Measurements from ENCODE around the gene OAS3.
"Not testable (repeated sequence)": the region's sequence is repeated elsewhere in the genome, so short reads cannot be mapped to it uniquely, and the experiment has no call there.

OAS3 gene

DNA sequence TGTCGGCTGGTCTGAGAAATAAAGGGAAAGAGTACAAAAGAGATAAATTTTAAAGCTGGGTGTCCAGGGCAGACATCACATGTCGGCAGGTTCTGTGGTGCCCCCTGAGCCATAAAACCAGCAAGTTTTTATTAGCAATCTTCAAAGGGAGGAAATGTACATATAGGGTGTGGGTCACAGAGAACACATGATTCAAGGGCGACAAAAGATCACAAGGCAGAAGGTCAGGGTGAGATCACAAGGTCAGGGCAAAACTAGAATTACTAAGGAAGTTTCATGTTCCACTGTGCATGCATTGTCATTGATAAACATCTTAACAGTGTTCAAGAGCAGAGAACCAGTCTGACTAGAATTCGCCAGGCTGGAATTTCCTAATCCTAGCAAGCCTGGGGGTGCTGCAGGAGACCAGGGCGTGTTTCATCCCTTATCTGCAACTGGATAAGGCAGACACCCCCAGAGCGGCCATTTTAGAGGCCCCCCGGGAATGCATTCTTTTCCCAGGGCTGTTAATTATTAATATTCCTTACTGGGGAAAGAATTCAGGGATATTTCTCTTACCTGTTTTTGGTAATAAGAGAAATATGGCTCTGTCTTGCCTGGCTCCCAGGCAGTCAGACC, 11.7 kb upstream of the OAS3 start:
- DNase-seq: not testable (repeated sequence)

DNA sequence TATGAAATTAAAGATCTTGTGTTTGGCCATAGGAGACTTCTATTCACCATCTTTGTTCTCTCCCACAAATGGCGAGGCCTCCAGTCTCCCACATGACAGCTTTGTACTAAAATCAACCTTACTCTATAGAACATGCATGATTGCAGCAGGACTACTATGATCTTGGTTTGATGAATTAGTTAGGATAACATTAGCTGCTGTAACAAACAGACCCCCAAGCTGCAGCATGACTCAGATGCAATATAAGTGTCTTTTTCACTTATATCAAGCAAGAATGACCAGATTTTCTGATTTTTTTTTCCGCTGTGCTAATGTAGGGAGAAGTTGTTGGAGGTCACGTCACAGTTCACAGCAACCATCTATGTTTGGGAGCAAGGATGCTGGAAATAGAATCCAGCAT, 10.8 kb upstream of the OAS3 start:
- DNase-seq: no peak

DNA sequence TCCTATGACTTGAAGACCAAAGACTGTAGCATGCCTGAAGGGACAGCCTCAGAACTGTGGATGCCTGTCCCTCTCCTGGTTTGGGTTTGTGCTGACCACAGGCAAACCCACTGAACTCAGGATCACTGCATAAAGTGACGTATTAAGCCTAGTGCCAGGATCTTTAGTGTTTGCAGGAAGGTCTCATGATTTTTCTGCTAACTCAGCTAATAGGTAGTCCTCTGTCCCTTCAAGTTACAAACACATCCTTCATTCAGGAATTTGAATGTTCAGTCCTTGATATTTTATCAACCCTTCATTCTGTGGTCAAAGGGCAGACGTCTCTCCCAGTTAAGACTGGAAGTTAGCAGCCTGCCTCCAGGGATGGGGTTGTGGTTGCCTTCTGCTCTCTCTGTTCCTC, 10.3 kb upstream of the OAS3 start:
- no peak for DNase-seq

DNA sequence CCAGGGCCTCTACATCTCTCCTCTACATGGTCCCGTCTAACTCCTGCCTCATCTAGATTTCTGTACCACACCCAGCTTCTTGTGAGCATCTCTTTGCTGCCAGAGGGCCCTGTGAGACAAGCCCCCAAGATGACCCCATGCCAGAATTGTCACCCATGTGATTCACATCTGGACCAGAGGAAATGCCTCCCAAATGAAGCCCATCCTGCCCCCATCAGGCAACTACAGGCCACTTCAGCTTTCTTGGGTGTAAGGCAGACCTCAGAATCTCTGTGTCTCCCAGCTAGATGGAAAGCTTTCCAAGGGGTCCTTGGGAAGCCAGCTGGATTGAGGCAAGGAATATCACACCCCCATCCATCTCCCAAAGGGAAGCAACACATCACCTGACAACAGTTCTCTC, 9.3 kb upstream of the OAS3 start:
- no peak for DNase-seq

DNA sequence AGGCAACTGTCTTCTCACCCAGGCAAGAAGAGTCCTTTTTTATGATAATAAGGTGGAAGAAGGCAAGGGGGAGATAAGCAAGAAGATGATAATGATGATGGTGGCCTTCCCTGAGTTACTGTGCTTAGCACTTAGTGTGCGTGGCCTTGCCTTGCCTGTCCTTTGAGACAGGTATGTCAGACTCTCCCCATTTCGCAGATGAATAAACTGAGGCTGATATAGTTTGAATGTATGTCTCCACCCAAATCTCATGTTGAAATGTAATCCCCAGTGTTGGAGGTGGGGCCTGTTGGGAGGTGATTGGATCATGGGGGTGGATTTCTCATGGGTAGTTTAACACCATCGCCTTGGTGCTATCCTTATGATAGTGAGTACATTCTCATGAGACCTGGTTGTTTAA, 8.6 kb upstream of the OAS3 start:
- DNase-seq: no peak

DNA sequence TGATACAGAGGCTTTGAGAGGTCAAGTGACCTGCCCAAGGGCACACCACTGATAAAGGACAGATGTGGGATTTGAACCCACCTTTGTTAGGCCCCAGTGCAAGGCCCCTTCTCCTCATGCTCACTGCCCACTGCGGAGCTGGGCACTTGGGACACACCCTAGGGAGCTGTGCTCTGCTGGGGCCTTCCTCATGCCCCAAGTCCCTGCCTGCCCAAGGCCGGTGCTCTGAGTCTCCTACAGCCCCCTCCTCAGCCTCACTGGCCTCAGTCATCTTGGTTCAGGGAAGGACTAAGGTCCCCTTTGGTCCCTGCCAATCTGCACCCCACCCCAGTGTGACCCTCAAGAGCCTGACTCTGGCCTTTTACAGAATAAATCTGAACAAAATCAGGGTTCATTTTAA, 7.9 kb upstream of the OAS3 start:
- no peak for DNase-seq

DNA sequence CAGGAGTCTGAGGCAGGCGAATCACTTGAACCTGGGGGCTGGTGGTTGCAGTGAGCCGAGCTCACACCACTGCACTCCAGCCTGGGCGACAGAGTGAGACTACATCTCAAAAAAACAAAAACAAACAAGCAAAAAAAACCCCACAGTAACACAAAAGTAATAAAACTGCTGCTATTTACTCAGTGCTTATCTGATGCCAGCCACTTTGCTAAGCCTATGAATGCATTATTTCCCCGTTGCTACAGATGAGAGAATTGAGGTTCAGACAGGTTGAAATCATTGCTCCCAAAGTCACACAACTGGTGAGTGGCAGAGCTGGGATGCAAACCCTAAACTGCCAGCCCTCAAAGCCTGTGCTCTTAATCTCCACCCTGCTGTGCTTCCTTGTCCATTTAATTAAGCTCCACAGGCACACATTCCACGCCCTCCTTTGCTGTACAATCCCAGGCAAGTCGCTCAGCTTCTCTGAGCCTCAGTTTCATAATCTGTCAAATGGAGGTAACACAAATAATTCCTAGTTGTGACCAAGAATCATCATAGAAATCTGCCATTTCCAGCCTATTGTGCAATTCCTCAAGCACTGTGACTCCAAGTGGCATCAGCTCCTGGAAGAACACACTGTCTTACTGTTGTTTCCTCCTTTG, 5.7 kb upstream of the OAS3 start:
- no peak for DNase-seq

DNA sequence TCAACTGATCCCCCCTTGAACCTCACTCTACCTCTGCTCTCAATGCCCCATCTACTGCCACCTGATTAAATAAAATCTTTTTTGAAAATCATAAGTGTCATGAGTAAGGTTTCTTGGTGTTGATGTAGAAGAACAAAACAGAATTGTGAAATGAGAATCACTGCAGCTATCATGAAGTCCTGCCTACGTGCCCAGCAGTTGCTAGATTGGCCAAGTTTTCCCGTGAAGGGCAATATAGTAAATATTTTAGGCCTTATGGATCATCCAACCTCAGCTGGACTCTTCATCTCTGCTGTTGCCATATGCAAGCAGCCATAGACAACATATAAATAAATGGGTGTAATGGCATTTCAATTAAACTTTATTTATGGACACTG, 5.2 kb upstream of the OAS3 start:
- DNase-seq: no peak

DNA sequence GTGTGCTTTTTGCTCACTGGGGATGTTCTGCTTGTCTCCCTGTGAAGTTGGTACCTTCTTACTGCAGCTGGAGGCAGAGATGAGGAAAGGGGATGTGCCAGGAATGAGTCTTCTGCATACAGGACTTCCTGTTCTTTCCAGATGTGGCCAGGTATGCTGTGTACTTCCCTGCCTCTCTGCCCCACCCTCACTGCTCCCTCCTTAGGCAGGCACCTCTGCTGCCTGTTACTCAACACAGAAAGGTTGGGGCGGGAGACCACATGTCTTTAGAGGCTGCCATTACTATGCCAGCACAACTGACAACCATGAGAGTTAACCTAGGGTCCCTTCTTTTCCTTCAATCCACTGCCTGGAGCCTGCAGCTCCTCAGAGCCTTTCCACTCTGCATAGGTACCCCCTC, 2.0 kb upstream of the OAS3 start:
- no peak for DNase-seq

DNA sequence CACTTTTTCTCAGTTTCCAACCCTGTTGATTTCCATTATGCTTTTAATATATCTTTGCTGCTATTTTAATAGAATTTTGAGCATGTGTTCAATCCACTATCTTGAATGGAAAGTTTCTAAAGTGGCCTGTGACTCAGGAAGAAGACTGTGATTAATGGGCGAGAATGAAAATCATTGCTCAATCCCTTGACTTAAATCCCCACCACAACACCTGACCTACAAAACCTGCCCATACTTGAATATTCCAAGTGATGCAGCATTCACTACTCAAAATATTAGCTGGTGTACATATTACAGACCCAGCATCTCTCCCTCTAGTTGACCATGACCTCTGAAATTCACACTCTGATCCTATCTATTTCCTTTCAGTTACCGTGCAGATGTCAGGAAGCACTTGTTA, 1.3 kb upstream of the OAS3 start:
- DNase-seq: no peak

DNA sequence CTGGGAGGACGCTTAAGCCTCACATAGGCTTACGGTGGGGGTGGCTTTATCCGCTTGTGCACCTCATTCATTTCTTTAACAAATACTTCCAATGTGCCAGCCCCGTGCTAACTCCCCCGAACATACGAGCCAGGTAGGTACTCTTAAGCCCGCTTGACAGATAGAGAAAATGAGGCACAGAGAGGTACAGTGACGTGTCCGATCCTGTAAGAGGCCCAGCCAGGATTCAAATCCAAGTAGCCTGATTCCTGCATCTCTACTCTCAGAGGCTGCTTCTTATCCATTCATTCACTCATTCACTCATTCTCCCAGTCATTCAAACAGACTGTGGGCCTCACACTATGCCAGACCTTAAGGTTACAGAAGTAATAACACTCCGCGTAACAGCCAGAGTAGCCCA, 477 bp downstream of the OAS3 start:
- DNase-seq: peak in 1 of 2 experiments; percentile 19

DNA sequence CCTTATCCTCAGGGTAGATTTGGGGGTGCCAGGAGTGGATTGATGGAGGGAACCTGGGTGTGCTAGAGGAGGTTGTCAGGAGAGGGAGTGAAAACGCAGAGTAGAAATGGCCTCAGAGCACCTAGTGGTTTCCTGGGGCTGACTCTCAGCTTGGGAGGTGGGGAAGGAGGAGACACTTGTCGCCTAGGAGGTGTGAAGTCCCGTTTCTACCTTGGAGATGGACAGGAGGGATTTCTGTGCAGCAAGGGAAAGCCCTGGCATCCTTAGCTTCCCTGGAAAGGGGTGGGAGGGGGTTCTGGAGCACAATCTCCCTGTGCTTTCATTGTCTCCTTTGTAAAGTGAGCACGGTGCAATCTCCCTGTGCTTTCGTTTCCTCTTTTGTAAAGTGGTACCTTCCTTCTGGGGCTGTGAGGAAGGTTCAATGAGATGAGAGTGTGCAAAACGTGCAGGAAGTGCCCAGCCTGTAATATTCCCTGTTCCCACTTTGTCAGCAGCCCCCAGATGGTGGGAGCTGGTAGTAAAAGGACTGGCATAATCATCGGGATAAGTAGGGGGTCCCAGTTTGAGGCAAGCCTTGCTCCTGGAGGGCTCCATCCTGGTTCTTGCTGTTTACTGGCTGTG, 1.6 kb downstream of the OAS3 start:
- DNase-seq: peak; percentile 10 to 15

DNA sequence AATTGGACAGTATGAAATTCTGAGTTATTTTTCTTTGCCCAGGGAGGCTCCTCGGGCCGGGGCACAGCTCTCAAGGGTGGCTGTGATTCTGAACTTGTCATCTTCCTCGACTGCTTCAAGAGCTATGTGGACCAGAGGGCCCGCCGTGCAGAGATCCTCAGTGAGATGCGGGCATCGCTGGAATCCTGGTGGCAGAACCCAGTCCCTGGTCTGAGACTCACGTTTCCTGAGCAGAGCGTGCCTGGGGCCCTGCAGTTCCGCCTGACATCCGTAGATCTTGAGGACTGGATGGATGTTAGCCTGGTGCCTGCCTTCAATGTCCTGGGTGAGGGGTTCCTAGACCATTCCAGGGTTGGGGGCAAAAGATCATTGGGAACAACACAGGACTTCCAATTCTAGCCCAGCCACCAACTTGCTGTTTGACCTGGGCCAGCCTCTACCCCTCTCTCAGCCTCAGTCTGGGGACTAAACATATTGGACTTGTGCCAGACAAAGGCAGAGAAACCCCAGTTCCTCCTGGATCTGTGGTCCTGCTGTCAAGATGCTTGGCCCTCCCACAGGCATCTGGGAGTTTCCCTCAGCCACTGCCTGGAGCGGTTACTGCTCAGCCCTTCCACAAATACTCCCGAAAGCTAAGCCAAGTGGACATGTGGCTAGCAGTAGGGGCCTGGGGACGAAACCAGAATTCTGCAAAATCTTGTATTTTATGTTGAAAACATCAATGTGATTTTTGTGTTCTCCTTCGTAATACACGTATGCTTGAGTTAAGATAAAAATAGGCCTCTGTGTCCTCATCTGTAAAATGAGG, 3.5 kb downstream of the OAS3 start:
- DNase-seq: no peak

DNA sequence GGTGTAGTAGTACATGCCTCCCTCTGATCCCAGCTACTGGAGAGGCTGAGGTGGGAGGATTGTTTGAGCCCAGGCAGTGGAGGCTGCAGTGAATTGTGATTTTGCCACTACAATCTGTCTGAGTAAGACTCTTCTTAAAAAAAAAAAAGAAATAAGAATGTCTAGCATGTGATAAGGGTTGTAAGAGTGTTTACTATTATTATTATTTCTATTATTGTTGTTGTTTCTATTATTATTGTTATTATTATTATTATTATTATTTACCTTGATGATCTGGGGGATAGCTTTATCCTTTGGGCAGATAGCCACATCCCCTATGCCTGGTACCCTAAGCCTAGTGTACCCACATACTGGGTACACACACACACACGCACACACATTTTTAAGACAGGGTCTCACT, 4.3 kb downstream of the OAS3 start:
- DNase-seq: no peak

DNA sequence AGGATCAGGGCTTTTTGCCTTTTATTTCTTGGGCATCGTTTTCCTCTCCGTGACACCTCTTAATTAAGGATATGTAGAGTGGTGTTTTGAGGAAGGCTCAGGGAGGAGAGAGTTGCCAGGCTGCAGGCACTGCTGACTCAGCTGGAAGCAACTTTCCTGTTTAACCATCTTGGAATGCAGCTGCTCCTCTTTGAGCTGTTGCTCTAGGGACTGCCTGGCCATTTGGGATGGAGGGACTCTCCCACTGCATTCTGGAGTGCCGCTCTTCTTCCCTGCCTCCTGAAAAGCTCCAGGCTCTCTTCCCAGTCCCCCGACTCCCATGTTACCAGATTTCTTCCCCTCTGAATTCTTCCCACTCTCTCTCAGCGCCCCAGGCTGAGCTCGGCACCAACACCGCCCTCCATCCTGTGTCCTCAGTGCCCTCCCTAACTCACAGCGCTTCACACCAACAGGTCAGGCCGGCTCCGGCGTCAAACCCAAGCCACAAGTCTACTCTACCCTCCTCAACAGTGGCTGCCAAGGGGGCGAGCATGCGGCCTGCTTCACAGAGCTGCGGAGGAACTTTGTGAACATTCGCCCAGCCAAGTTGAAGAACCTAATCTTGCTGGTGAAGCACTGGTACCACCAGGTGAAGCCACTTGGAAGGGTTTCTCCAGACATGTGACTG, 5.9 kb downstream of the OAS3 start:
- no peak for DNase-seq

DNA sequence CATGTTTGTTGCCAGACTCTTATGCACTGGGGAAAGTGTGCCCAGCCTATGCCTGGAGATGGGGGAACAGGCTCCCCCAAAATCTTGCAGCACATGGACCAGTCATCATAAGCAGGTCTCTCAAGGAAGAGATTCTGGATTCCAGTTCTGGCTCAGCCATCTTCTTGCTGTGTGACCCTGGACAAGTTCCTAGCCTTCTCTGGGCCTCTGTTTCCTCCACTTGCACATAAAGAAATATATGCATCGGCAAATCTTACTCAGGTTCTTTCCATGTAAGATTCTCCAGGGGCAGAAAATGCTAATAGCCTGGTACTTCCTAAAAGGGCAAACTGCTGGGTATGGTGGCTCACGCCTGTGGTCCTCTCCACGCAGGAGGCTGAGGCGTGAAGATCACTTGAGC, 7.2 kb downstream of the OAS3 start:
- DNase-seq: no peak

DNA sequence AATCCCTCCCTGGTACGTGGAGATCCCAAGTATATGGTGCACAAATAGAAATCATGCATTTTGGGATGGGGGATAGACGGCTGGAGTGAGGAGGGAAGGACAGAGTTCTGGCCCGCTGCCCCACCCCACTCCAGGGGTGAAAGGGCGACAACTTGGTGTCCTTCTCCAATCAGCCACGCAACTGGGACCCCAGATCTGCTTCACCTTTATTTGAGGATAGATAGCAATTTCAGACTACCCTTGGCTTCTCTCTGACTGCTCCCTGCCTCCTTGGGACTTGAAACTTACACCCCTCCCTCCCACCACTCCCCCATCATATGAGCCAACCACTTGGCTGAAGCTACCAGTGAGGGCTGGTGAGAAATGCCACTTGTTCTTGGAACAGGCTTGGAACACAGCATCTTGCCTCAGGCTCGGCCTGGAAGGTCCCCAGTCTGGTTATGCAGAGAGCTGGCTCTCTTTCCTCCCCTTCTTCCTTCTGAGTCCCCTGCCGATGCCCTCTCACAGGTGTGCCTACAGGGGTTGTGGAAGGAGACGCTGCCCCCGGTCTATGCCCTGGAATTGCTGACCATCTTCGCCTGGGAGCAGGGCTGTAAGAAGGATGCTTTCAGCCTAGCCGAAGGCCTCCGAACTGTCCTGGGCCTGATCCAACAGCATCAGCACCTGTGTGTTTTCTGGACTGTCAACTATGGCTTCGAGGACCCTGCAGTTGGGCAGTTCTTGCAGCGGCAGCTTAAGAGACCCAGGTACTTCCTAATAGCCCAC, 8.1 kb downstream of the OAS3 start:
- no peak for DNase-seq

DNA sequence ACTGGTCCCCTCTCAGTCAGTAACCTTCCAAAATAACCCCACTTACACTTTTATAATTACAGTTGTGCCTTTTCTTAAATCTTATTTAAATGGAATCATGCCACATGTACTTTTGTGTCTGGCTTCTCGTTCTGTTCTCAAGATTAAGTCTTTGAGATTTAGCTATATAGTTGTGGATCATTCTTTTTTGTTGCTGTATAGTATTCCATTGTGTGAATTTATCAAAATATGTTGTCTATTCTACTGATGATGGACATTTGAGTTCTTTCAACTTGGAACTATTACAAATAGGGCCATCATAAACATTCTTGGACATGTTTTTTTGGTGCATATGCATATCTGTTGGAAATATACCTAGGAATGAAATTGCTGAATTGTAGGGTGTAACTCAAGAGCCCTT, 9.0 kb downstream of the OAS3 start:
- no peak for DNase-seq

DNA sequence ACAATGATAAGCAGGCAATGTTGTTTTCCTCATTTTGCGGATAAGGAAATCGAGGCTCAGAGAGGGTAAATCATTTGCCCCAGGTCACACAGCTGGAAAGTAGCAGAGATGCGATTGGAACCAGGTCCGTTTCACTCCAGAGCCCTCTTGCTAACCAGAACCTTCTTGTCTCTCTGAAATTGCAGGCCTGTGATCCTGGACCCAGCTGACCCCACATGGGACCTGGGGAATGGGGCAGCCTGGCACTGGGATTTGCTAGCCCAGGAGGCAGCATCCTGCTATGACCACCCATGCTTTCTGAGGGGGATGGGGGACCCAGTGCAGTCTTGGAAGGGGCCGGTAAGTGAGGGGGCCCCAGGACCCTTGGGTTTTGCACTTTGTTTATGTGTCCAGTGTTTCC, 9.5 kb downstream of the OAS3 start:
- DNase-seq: no peak

DNA sequence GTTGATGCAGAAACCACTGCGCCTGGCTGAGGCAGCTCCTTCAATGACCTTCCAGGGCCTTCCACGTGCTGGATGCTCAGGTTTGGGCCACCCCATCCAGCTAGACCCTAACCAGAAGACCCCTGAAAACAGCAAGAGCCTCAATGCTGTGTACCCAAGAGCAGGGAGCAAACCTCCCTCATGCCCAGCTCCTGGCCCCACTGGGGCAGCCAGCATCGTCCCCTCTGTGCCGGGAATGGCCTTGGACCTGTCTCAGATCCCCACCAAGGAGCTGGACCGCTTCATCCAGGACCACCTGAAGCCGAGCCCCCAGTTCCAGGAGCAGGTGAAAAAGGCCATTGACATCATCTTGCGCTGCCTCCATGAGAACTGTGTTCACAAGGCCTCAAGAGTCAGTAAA, 10.5 kb downstream of the OAS3 start:
- no peak for DNase-seq

DNA sequence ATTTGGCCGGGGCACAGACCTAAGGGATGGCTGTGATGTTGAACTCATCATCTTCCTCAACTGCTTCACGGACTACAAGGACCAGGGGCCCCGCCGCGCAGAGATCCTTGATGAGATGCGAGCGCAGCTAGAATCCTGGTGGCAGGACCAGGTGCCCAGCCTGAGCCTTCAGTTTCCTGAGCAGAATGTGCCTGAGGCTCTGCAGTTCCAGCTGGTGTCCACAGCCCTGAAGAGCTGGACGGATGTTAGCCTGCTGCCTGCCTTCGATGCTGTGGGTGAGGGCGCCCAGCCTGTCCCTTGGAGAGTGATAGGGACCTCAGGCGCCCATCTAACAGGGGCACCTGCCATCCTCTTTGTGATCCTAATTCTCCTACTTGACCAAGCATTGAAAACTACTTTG, 12.4 kb downstream of the OAS3 start:
- no peak for DNase-seq

DNA sequence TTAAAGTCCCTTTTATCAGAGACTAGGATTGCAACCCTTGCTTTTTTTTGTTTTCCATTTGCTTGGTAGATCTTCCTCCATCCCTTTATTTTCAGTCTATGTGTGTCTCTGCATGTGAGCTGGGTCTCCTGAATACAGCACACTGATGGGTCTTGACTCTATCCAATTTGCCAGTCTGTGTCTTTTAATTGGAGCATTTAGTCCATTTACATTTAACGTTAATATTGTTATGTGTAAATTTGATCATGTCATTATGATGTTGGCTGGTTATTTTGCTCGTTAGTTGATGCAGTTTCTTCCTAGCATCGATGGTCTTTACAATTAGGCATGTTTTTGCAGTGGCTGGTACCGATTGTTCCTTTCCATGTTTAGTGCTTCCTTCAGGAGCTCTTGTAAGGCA, 18.9 kb downstream of the OAS3 start:
- DNase-seq: not testable (repeated sequence)

DNA sequence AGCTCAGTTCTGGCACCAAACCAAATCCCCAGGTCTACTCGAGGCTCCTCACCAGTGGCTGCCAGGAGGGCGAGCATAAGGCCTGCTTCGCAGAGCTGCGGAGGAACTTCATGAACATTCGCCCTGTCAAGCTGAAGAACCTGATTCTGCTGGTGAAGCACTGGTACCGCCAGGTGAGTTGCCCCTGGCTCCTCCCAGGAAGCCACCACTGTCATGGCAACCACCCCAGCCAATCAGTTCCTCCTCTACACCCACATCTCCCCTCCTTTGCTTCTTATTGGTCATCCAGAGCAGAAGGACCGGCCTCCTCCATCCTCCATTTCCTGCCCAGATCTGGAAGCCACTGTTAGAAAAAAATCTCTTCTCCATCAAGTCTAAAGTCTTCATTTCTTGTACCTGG, 22.8 kb downstream of the OAS3 start:
- DNase-seq: no peak
